Natural killer cell (primary cell): ENCODE results near the gene ALDH3B2. TPM values are rescaled to one million over a fixed set of nuclear protein-coding genes. Genes with fewer than 3 reads are reported as not detected.
"Not testable (repeated sequence)": the region's sequence is repeated elsewhere in the genome, so short reads cannot be mapped to it uniquely, and the experiment has no call there.

Source experiments
- ATAC-seq, 3 donors: fragments of 150-1000 bp in 2 of 3; fragments of 200-7000 bp in 1 of 3; cut with Tn5 transposase; 1 replicate in 1 of 3; 2 replicates in 2 of 3; pipeline ENCODE4 v1.10.0; 2021; ENCODE audit warnings: mild to moderate bottlenecking in 2 of 3, moderate library complexity in 2 of 3
- DNase-seq, 2 donors: peaks; one replicate each; pipeline versions ENCODE4 v3.0.0 to v3.0.0-alpha.2; 2013 to 2021; ENCODE audit warnings: mixed read lengths in 1 of 2
- H3K27ac ChIP-seq: one replicate; pipeline ENCODE4 v1.5.1; 2013; ENCODE audit warnings: mild to moderate bottlenecking, low read length
- H3K27me3 ChIP-seq: one replicate; pipeline ENCODE4 v1.6.1; 2013; ENCODE audit warnings: low read length; ENCODE audit not compliant: control insufficient read depth, insufficient read depth
- H3K36me3 ChIP-seq: one replicate; pipeline ENCODE4 v1.6.1; 2013; ENCODE audit warnings: low read length; ENCODE audit not compliant: control insufficient read depth, insufficient read depth
- H3K4me1 ChIP-seq: one replicate; pipeline ENCODE4 v1.6.1; 2013; ENCODE audit warnings: low read length; ENCODE audit not compliant: control insufficient read depth, insufficient read depth
- H3K4me3 ChIP-seq: one replicate; pipeline ENCODE4 v1.5.1; 2013; ENCODE audit warnings: low read length
- H3K9me3 ChIP-seq: one replicate; pipeline ENCODE4 v1.6.1; 2013; ENCODE audit warnings: low read length; ENCODE audit not compliant: control insufficient read depth, insufficient read depth
- H3K27ac Mint-ChIP-seq, 2 donors: one replicate each; pipeline ENCODE4 v1.8.0; 2022; ENCODE audit warnings: mild to moderate bottlenecking in 2 of 2, mixed read lengths in 2 of 2, moderate library complexity in 1 of 2
- H3K27me3 Mint-ChIP-seq, 2 donors: one replicate each; pipeline ENCODE4 v1.8.0; 2022; ENCODE audit warnings: low read depth in 2 of 2, mixed read lengths in 2 of 2
- H3K36me3 Mint-ChIP-seq: one replicate; pipeline ENCODE4 v1.8.0; 2022; ENCODE audit warnings: mixed read lengths
- H3K4me1 Mint-ChIP-seq, 2 donors: one replicate each; pipeline ENCODE4 v1.8.0; 2022; ENCODE audit warnings: mixed read lengths in 2 of 2
- H3K4me3 Mint-ChIP-seq: one replicate; pipeline ENCODE4 v1.8.0; 2022; ENCODE audit warnings: mild to moderate bottlenecking, moderate library complexity, mixed read lengths
- H3K9me3 Mint-ChIP-seq, 2 donors: one replicate each; pipeline ENCODE4 v1.8.0; 2022; ENCODE audit warnings: mixed read lengths in 2 of 2
- WGBS: methylation state at CpG from one replicate; pipeline ENCODE4 v1.1.7; 2013; ENCODE audit warnings: missing lambda C conversion rate; ENCODE audit not compliant: insufficient coverage; 5-methylcytosine and 5-hydroxymethylcytosine counted together
- intact Hi-C: fragments of 100-400 bp; cut with micrococcal nuclease; formaldehyde crosslinking; loops from one replicate; pipeline ENCODE4 v1.14.2; 2022
- total RNA-seq, 4 donors: library from RNA; stranded (reverse); fragments of 120-200 nt in 1 of 4; gene quantifications; one replicate each; pipeline versions ENCODE4 v1.2.3 to v1.2.4, GENCODE V29; 2013 to 2022
- TF ChIP-seq, protein P1 (sequence below): fragments of 200-600 bp; IDR thresholded peaks from one replicate; pipeline ENCODE4 v1.8.0; 2022; ENCODE audit warnings: antibody characterized with exemption

The ALDH3B2 gene
- total RNA-seq, 3 donors from 2014 or later (not counting 1 experiment from before 2014, with no cell fraction given), result not detected

DNA sequence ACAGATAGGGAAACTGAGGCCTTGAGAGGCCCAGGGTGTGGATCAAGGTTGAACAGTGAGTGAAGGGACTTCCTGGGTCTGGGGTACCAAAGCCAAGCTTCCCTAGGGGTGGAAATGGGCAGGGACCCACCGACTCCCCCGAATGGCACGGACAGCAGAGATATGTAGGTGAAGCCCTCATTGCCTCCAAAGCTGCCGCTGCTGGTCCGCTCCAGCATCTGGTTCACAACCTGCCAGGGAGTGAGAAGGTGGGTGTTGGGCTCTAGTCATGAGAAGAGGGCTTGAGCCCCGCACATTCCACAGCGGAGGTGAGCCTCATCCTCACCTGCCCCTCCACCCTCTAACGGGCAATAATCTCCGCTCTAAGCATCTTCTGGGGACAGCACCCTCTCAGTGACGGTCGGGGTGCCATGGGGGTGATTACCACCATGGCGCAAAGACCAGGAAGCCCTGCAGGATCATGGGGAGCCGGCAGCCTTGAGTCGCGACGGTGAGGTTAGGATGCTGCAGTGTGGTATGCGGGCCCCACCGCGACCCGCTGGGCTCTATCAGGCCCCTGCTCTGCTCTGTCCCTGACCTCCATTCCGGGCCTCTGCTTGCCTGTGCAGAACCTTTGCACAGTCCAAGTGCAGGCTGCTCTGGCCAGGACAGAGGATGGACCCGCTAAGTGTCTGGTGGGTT lies 10.8 kb downstream of the ALDH3B2 start:
- Histone ChIP-seq H3K4me1 (peaks cover 10% of the 10 kb centered on the region), H3K9me3 (no peaks in the 10 kb centered on the region), H3K27ac (no peak overlapping the region), H3K27me3 (no peaks in the 10 kb centered on the region), H3K4me3 (no peak overlapping the region), H3K36me3 (no peaks in the 10 kb centered on the region)
- no peaks in the 10 kb centered on the region for H3K4me1 Mint-ChIP-seq
- intact Hi-C loops, result no loop called here
- no peak overlapping the region for H3K27ac Mint-ChIP-seq
- no peaks in the 10 kb centered on the region for H3K9me3 Mint-ChIP-seq
- no peak for DNase-seq
- TF ChIP-seq, protein P1, sequence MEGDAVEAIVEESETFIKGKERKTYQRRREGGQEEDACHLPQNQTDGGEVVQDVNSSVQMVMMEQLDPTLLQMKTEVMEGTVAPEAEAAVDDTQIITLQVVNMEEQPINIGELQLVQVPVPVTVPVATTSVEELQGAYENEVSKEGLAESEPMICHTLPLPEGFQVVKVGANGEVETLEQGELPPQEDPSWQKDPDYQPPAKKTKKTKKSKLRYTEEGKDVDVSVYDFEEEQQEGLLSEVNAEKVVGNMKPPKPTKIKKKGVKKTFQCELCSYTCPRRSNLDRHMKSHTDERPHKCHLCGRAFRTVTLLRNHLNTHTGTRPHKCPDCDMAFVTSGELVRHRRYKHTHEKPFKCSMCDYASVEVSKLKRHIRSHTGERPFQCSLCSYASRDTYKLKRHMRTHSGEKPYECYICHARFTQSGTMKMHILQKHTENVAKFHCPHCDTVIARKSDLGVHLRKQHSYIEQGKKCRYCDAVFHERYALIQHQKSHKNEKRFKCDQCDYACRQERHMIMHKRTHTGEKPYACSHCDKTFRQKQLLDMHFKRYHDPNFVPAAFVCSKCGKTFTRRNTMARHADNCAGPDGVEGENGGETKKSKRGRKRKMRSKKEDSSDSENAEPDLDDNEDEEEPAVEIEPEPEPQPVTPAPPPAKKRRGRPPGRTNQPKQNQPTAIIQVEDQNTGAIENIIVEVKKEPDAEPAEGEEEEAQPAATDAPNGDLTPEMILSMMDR, result no peak
- ATAC-seq, result no peak
- 96% methylated on average over 22 of the region's 22 CpGs for WGBS
- H3K27me3 Mint-ChIP-seq, result peaks cover 0 to 5% of the 10 kb centered on the region in 2 donors
- no peaks in the 10 kb centered on the region for H3K36me3 Mint-ChIP-seq
- H3K4me3 Mint-ChIP-seq, result no peak overlapping the region

DNA sequence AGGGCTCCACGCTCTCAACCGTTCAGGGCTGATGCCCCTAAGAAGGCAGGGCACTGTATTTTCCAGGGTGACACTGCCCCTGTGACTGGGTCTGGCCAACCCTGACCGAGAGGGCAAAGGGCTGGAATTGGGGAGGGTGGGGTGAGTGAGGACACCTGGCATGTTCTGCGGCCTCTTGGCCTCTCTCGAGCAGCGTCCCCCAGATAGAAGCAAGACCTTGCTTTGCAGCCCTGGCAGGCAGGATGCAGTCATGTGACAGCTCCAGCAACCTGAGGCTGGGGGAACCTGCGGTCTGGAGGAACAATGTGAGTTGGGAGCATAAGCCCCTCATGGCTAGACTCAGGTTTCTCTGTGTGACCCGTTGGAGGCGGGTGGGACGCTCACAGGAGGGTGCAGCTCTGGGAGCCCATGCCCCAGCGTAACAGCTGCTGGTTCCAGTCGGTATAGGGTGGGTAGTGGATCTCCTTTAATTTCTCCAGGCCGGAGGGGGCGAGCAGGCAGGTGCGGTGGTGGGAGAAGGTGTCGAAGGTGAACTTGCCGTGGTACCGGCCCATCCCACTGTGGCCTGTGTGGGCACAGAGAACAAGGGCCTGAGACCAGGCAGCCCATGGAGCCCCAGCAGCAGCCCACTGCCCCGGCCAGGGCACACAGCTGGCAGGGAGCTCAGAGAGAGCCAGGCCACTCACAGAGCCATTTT lies 11.4 kb downstream of the ALDH3B2 start:
- intact Hi-C loops, result no loop called here
- H3K27me3 ChIP-seq, result no peaks in the 10 kb centered on the region
- DNase-seq (no peak), ATAC-seq (no peak)
- 84% methylated on average over 19 of the region's 19 CpGs for WGBS
- no peaks in the 10 kb centered on the region for H3K9me3 Mint-ChIP-seq
- H3K9me3 ChIP-seq, result no peaks in the 10 kb centered on the region
- TF ChIP-seq, protein P1, result no peak
- H3K27me3 Mint-ChIP-seq, result peaks cover 0 to 5% of the 10 kb centered on the region in 2 donors
- no peak overlapping the region for H3K4me3 ChIP-seq
- no peak overlapping the region for H3K27ac Mint-ChIP-seq
- H3K36me3 ChIP-seq, result no peaks in the 10 kb centered on the region
- H3K36me3 Mint-ChIP-seq, result no peaks in the 10 kb centered on the region
- peaks cover 8% of the 10 kb centered on the region for H3K4me1 ChIP-seq
- no peak overlapping the region for H3K27ac ChIP-seq
- H3K4me3 Mint-ChIP-seq, result no peak overlapping the region
- H3K4me1 Mint-ChIP-seq, result no peaks in the 10 kb centered on the region

DNA sequence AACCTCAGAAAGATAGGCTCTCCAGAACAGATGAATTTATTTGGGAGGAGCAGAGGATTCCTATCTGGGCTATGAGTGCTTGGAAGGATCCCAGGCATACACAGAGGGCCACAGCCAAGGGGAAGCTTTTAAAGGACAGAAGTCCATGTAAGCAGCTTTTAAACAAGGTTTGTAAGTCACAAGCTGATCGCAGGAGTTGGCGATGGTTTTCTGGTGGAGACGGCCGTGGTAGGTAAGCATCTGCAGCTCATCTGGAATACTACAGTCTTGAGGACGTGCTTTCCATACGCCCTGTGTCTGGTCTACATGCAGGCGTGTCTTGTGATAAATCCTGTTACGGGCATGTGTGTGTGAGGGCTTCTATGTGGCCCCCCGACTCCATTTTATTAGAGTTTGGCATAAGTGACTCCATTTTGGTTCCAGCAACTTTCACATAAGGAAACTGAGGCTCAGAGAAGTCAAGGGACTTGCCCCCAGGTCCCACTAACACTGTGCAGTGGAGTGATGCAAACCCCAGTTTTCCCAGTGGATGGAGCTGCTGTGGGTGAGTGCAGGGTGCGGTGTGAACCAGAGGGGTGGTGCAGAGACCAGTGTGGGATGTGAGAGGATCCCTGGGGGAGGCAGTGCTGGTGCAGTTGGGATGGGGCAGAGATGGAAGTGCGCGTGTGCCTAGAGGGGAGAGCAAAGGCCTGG lies 12.1 kb downstream of the ALDH3B2 start:
- no peaks in the 10 kb centered on the region for H3K9me3 ChIP-seq
- TF ChIP-seq, protein P1, result no peak
- Mint-ChIP-seq H3K36me3 (no peaks in the 10 kb centered on the region), H3K27me3 (peaks cover 0 to 5% of the 10 kb centered on the region in 2 donors), H3K9me3 (no peaks in the 10 kb centered on the region), H3K27ac (no peak overlapping the region), H3K4me1 (no peaks in the 10 kb centered on the region), H3K4me3 (no peak overlapping the region)
- H3K4me3 ChIP-seq, result no peak overlapping the region
- no peaks in the 10 kb centered on the region for H3K27me3 ChIP-seq
- intact Hi-C loops, result no loop called here
- 95% methylated on average over 12 of the region's 12 CpGs for WGBS
- DNase-seq, result no peak
- H3K4me1 ChIP-seq, result peaks cover 3% of the 10 kb centered on the region
- ATAC-seq, result no peak
- H3K36me3 ChIP-seq, result no peaks in the 10 kb centered on the region
- H3K27ac ChIP-seq, result no peak overlapping the region

DNA sequence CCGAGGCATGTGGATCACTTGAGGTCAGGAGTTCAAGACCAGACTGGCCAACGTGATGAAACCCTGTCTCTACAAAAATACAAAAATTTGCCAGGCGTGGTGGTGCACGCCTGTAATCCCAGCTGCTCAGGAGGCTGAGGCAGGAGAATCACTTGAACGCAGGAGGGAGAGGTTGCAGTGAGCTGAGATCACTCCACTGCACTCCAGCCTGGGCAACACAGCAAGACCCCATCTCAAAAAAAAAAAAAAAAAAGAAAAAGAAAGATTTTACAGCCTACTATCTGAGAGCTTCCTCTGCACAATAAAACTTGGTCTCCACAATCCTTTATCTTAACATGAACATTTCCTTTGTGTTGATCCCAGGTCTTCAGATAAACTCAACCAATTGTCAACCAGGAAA lies 13.7 kb downstream of the ALDH3B2 start:
- H3K4me3 Mint-ChIP-seq, H3K36me3 Mint-ChIP-seq, H3K27ac ChIP-seq, H3K4me3 ChIP-seq, H3K4me1 Mint-ChIP-seq, intact Hi-C loops, DNase-seq, H3K9me3 Mint-ChIP-seq, H3K9me3 ChIP-seq, H3K27me3 ChIP-seq, H3K4me1 ChIP-seq, H3K27ac Mint-ChIP-seq, H3K36me3 ChIP-seq, ATAC-seq, H3K27me3 Mint-ChIP-seq: not testable (repeated sequence)
- WGBS, result 88% methylated on average over 5 of the region's 5 CpGs
